ENCODE measurements around the gene SPNS2.

GRCh38 chr17:4475001-4475400 is 23.7 kb upstream of the SPNS2 start:
- TF ChIP-seq CTCF (IDR thresholded peaks at IDR 0.05) (no peak), POLR2A (IDR thresholded peaks at IDR 0.05) (no peak)
